K562 (cell line): Measurements from ENCODE around the gene DYNC1I2. TPM values are rescaled to one million over a fixed set of nuclear protein-coding genes. Genes with fewer than 3 reads are reported as not detected.

Experiments
- ATAC-seq: fragments of 200-7000 bp; cut with Tn5 transposase; 3 replicates; pipeline ENCODE4 v1.9.1; 2020; ENCODE audit warnings: moderate library complexity
- Bru-seq: library from RNA; stranded (reverse); fragments of 400-500 nt; gene quantifications from one replicate; lab custom pipeline; 2021; lab: Mats Ljungman, UMichigan
- BruChase-seq, 2 experiments: library from RNA; stranded (reverse); fragments of 400-500 nt; gene quantifications; one replicate each; lab custom pipeline; 2021; lab: Mats Ljungman, UMichigan
- BruUV-seq: library from RNA; stranded (reverse); fragments of 400-500 nt; replicated peaks from 2 replicates; lab custom pipeline; 2021; lab: Mats Ljungman, UMichigan
- CTCF ChIA-PET: fragments of 300-600 bp; formaldehyde crosslinking; extraction: SDS; loops from one replicate; lab custom pipeline; 2021; ENCODE audit warnings: low intra/inter-chr PET ratio; lab: Yijun Ruan, JAX
- POLR2A ChIA-PET: fragments of 300-600, 350-650 bp; sonication (Branson Sonifier 250); formaldehyde crosslinking; extraction: SDS; loops from one replicate; lab custom pipeline; 2021; ENCODE audit warnings: antibody characterized with exemption, inconsistent platforms; lab: Yijun Ruan, JAX
- DNase-seq, 4 experiments: peaks; one replicate each; pipeline versions ENCODE4 v3.0.0 to v3.0.0-alpha.2; 2011 to 2018; ENCODE audit warnings: low spot score in 3 of 4, mixed read lengths in 3 of 4; ENCODE audit errors: extremely low read depth in 1 of 4
- FAIRE-seq: peaks from 2 replicates; lab custom pipeline; 2011; peaks lifted over from hg19 to GRCh38; lab: Jason Lieb, UNC
- H2AFZ ChIP-seq: 2 replicates; pipeline ENCODE4 v1.6.0; 2011; ENCODE audit warnings: low read depth, low read length, control low read depth, inconsistent platforms
- H3K27ac ChIP-seq: fragments of 200-600 bp; 3 replicates; pipeline ENCODE4 v1.8.0; 2011; ENCODE audit warnings: low read depth, mild to moderate bottlenecking, control low read depth, inconsistent platforms, low read length, moderate library complexity, mixed read lengths; ENCODE audit errors: extremely low read depth
- H3K27me3 ChIP-seq, 2 experiments: fragments of 300-600 bp in 1 of 2; 2 replicates in 1 of 2; 3 replicates in 1 of 2; pipeline versions ENCODE4 v1.6.0 to v1.8.0; 2011; ENCODE audit warnings: inconsistent platforms in 2 of 2, low read length in 2 of 2, mild to moderate bottlenecking in 1 of 2, mixed read lengths in 1 of 2, moderate library complexity in 1 of 2; ENCODE audit not compliant: control insufficient read depth in 2 of 2, insufficient read depth in 2 of 2
- H3K36me3 ChIP-seq: fragments of 300-600 bp; 3 replicates; pipeline ENCODE4 v1.8.0; 2011; ENCODE audit warnings: mild to moderate bottlenecking, low read length, inconsistent platforms; ENCODE audit not compliant: control insufficient read depth, insufficient read depth
- H3K4me1 ChIP-seq, 2 experiments: fragments of 200-600 bp in 1 of 2; replicated peaks in 1 of 2; 2 replicates in 1 of 2; 3 replicates in 1 of 2; pipeline versions ENCODE4 v1.5.1 to v1.8.0; 2011; ENCODE audit warnings: inconsistent platforms in 2 of 2, low read length in 2 of 2, mild to moderate bottlenecking in 1 of 2, mixed read lengths in 1 of 2, moderate library complexity in 1 of 2; ENCODE audit not compliant: control insufficient read depth in 2 of 2, insufficient read depth in 2 of 2
- H3K4me2 ChIP-seq: 2 replicates; pipeline ENCODE4 v1.6.1; 2011; ENCODE audit warnings: low read length, control low read depth, inconsistent platforms, mixed read lengths; ENCODE audit not compliant: insufficient read depth
- H3K4me3 ChIP-seq: fragments of 200-600 bp; sonication (generic), shearing (Covaris generic); 2 replicates; pipeline ENCODE4 v1.5.1; 2016; ENCODE audit warnings: control low read depth, inconsistent platforms
- H3K79me2 ChIP-seq: fragments of 200-600 bp; 3 replicates; pipeline ENCODE4 v1.8.0; 2011; ENCODE audit warnings: low read length, inconsistent platforms; ENCODE audit not compliant: control insufficient read depth, insufficient read depth
- H3K9ac ChIP-seq, 2 experiments: 2 replicates each; pipeline versions ENCODE4 v1.6.0 to v1.6.1; 2011; ENCODE audit warnings: low read depth in 2 of 2, low read length in 2 of 2, control low read depth in 1 of 2, inconsistent platforms in 1 of 2, mild to moderate bottlenecking in 1 of 2, mixed read lengths in 1 of 2; ENCODE audit not compliant: insufficient read depth in 1 of 2
- H3K9me1 ChIP-seq: one replicate; pipeline ENCODE4 v1.6.0; 2011; ENCODE audit warnings: inconsistent platforms, mild to moderate bottlenecking, low read length, moderate library complexity; ENCODE audit not compliant: control insufficient read depth, insufficient read depth
- H3K9me3 ChIP-seq: replicated peaks from 2 replicates; pipeline ENCODE4 v1.5.1; 2011; ENCODE audit warnings: low read depth, low read length, inconsistent platforms; ENCODE audit not compliant: control insufficient read depth, insufficient read depth
- H4K20me1 ChIP-seq: replicated peaks from 2 replicates; pipeline ENCODE4 v1.6.1; 2011; ENCODE audit warnings: low read length, inconsistent platforms, mixed read lengths; ENCODE audit not compliant: control insufficient read depth, insufficient read depth
- CEBPB ChIP-seq: fragments of 450-650 bp; IDR thresholded peaks from 2 replicates; pipeline ENCODE4 v1.6.1; 2016; ENCODE audit warnings: missing genetic modification characterization, missing compliant biosample characterization
- FOXA3 ChIP-seq, 2 experiments: fragments of 450-650 bp in 1 of 2; sonication (generic) in 1 of 2; formaldehyde crosslinking; IDR thresholded peaks in 1 of 2; conservative IDR thresholded peaks in 1 of 2; 2 replicates each; pipeline versions ENCODE4 v1.4.0 to v1.8.0; 2020 to 2022; ENCODE audit warnings: mild to moderate bottlenecking in 2 of 2, missing genetic modification reagents in 1 of 2
- HDAC3 ChIP-seq: fragments of 450-650 bp; IDR thresholded peaks from 2 replicates; pipeline ENCODE4 v1.6.1; 2018; ENCODE audit warnings: borderline replicate concordance, mild to moderate bottlenecking, moderate library complexity; ENCODE audit not compliant: partially characterized antibody
- HDAC8 ChIP-seq: fragments of 450-650 bp; IDR thresholded peaks from 2 replicates; pipeline ENCODE4 v1.6.1; 2016; ENCODE audit warnings: mild to moderate bottlenecking, missing genetic modification characterization, moderate library complexity, missing compliant biosample characterization
- HLTF ChIP-seq: fragments of 450-650 bp; IDR thresholded peaks from 2 replicates; pipeline ENCODE4 v1.6.1; 2016
- LARP7 ChIP-seq: fragments of 450-650 bp; IDR thresholded peaks from 2 replicates; pipeline ENCODE4 v1.6.1; 2016
- MTA3 ChIP-seq: fragments of 450-650 bp; formaldehyde crosslinking; IDR thresholded peaks from 2 replicates; pipeline ENCODE4 v1.6.1; 2017; ENCODE audit warnings: mild to moderate bottlenecking, borderline replicate concordance
- SMARCA5 ChIP-seq: fragments of 450-650 bp; IDR thresholded peaks from 2 replicates; pipeline ENCODE4 v1.6.1; 2016
- U2AF2 ChIP-seq: fragments of 200-400 bp; formaldehyde crosslinking; optimal IDR thresholded peaks from 2 replicates; pipeline ENCODE3; 2017; ENCODE audit warnings: low read depth, mild to moderate bottlenecking, low read length
- ZNF395 ChIP-seq: fragments of 200-800 bp; sonication (Bioruptor generic); IDR thresholded peaks from 2 replicates; pipeline ENCODE4 v1.6.1; 2017; ENCODE audit warnings: missing genetic modification characterization, missing compliant biosample characterization
- ZNF57 ChIP-seq: fragments of 450-650 bp; formaldehyde crosslinking; IDR thresholded peaks from 2 replicates; pipeline ENCODE4 v1.4.0; 2020; ENCODE audit warnings: mild to moderate bottlenecking, moderate library complexity
- WGBS: fragments of 100-300 bp; shearing (Covaris generic); methylation state at CpG from one replicate; pipeline ENCODE4 v1.1.6; 2016; ENCODE audit warnings: low coverage, mixed read lengths; ENCODE audit not compliant: insufficient coverage; ENCODE audit errors: missing lambda C conversion rate; 5-methylcytosine and 5-hydroxymethylcytosine counted together
- in situ Hi-C: fragments of 300-500 bp; cut with MboI; formaldehyde crosslinking; loops from 4 replicates; pipeline ENCODE4 v1.15.0; 2018; ENCODE audit warnings: inconsistent platforms, mixed read lengths
- intact Hi-C: fragments of 100-400 bp; cut with micrococcal nuclease; formaldehyde crosslinking; loops from 2 replicates; pipeline ENCODE4 v1.14.2; 2022
- long read RNA-seq, 3 experiments: library from polyadenylated mRNA in 2 of 3; library from RNA in 1 of 3; unstranded in 2 of 3; stranded (forward) in 1 of 3; transcript quantifications; one replicate each; pipeline ENCODE4 v2.0.0, GENCODE V29; 2019 to 2022
- polyA minus RNA-seq, 3 experiments: library from RNA; depleted of rRNA, polyadenylated mRNA; stranded (reverse); fragments of >200 nt; gene quantifications; 2 replicates each; pipeline ENCODE4 v1.2.3, GENCODE V29; 2011
- polyA plus RNA-seq, 8 experiments: library from polyadenylated mRNA; depleted of rRNA in 4 of 8; stranded (reverse) in 5 of 8; unstranded in 3 of 8; fragments of >200 nt; fragmentation: Nextera tagmentation in 2 of 8; fragmentation: Illumina TruSeq in 1 of 8; extraction: Ambion mirVana in 2 of 8; extraction: Trizol in 1 of 8; gene quantifications; 2 replicates each; pipeline versions ENCODE4 v1.2.1 to v1.2.3, GENCODE V29; 2011 to 2014; ENCODE audit warnings: inconsistent platforms in 1 of 8, missing spikeins in 1 of 8
- total RNA-seq, 7 experiments: library from RNA; depleted of rRNA in 6 of 7; stranded (reverse); fragments of >200 nt in 6 of 7; fragmentation: Illumina TruSeq in 2 of 7; extraction: Trizol in 2 of 7; gene quantifications; 2 replicates each; pipeline versions ENCODE4 v1.2.1 to v1.2.3, GENCODE V29; 2011 to 2021; ENCODE audit warnings: low replicate concordance in 1 of 7

The DYNC1I2 gene
- 58.6 and 179 TPM in 2 replicates for total RNA-seq (2011; cell fraction: chromatin; rRNA removed; ENCODE audit: low replicate concordance)
- total RNA-seq (2011; cell fraction: nucleolus; rRNA removed) = 21.5 and 32.2 TPM in 2 replicates
- total RNA-seq (2011; cell fraction: nucleoplasm; rRNA removed) = 77.0 and 104 TPM in 2 replicates
- 62.8 and 66.3 TPM in 2 replicates for total RNA-seq (2014; rRNA removed)
- 100 and 115 TPM in 2 replicates for total RNA-seq (2014; rRNA removed; fragmentation: Illumina TruSeq; extraction: Trizol)
- total RNA-seq (2015; rRNA removed; fragmentation: Illumina TruSeq; extraction: Trizol) = 94.8 and 114 TPM in 2 replicates
- total RNA-seq (2021) = 72.3 and 75.6 TPM in 2 replicates
- polyA plus RNA-seq (2011; rRNA removed) = 148 and 204 TPM in 2 replicates
- 55.3 and 108 TPM in 2 replicates for polyA plus RNA-seq (2011; cell fraction: cytosol; rRNA removed)
- polyA plus RNA-seq (2011; cell fraction: nucleus; rRNA removed) = 34.0 and 59.2 TPM in 2 replicates
- polyA plus RNA-seq (2012) = 72.1 and 73.6 TPM in 2 replicates
- 110 and 132 TPM in 2 replicates for polyA plus RNA-seq (2014; fragmentation: Illumina TruSeq; extraction: Trizol)
- polyA plus RNA-seq (2014; fragmentation: Nextera tagmentation; extraction: Ambion mirVana) = 100 to 1,000 TPM in 1 of 2 experiments, 10 to 100 TPM in 1; 59.1 to 119 TPM
- polyA plus RNA-seq (2014; rRNA removed) = 83.2 and 87.1 TPM in 2 replicates
- 200 and 209 TPM in 2 replicates for polyA minus RNA-seq (2011; rRNA and poly(A)+ RNA removed)
- polyA minus RNA-seq (2011; cell fraction: cytosol; rRNA and poly(A)+ RNA removed) = 38.0 and 49.1 TPM in 2 replicates
- 45.2 and 79.6 TPM in 2 replicates for polyA minus RNA-seq (2011; cell fraction: nucleus; rRNA and poly(A)+ RNA removed)
- Bru-seq, nascent RNA = percentile 86 among the genes with signal in this experiment
- percentile 90 among the genes with signal in this experiment for BruChase-seq, experiment 1, labeled RNA remaining after a 2-hour chase
- percentile 89 among the genes with signal in this experiment for BruChase-seq, experiment 2, labeled RNA remaining after a 6-hour chase
- long read RNA-seq, experiment 1, transcript DYNC1I2-201 (16 exons, 2,589 nt) = major isoform, 90 of 277 reads
- long read RNA-seq, experiment 1, transcript DYNC1I2-203 (16 exons, 2,572 nt) = minor isoform, 58 of 277 reads
- long read RNA-seq, experiment 1, transcript DYNC1I2-223 (8 exons, 1,798 nt) = minor isoform, 8 of 277 reads
- long read RNA-seq, experiment 1, transcript DYNC1I2-225 (16 exons, 2,494 nt) = minor isoform, 5 of 277 reads
- long read RNA-seq, experiment 1, partial matches to known transcripts = 93 of 277 reads
- long read RNA-seq, experiment 1, other reads (novel, unspliced or antisense) = 22 of 277 reads
- long read RNA-seq, experiment 2, transcript DYNC1I2-203 (16 exons, 2,572 nt) = minor isoform, 9 of 54 reads
- long read RNA-seq, experiment 2, transcript DYNC1I2-201 (16 exons, 2,589 nt) = major isoform, 11 of 54 reads
- long read RNA-seq, experiment 2, partial matches to known transcripts = 17 of 54 reads
- long read RNA-seq, experiment 2, other reads (novel, unspliced or antisense) = 14 of 54 reads
- long read RNA-seq, experiment 3, transcript DYNC1I2-201 (16 exons, 2,589 nt) = major isoform, 14 of 36 reads
- long read RNA-seq, experiment 3, partial matches to known transcripts = 16 of 36 reads
- long read RNA-seq, experiment 3, other reads (novel, unspliced or antisense) = 1 of 36 reads

- H3K27ac ChIP-seq = peak within 1 kb of the TSS; percentile 88
- H3K4me3 ChIP-seq = peak within 1 kb of the TSS; percentile 77
- H3K4me2 ChIP-seq = peak within 1 kb of the TSS; percentile 95
- intact Hi-C loops (loop anchor here (5.0 kb wide), 1 partner anchor 90 kb away; no protein-coding TSS in a partner anchor), in situ Hi-C loops (no loop called here)
- no peaks in the 10 kb centered on the region for H3K9me1 ChIP-seq
- FAIRE-seq (peak; percentile 98), ATAC-seq (peak; percentile 96), DNase-seq (peak; percentile 87 to 97 (median 88))
- no peaks in the 10 kb centered on the region for H3K27me3 ChIP-seq
- peak within 1 kb of the TSS; percentile 94 for H2AFZ ChIP-seq
- H3K79me2 ChIP-seq = peaks cover 45% of the 10 kb centered on the region
- peaks cover 0 to 8% of the 10 kb centered on the region in 2 experiments; a peak in 3 of 5 replicates for H3K4me1 ChIP-seq
- H3K9me3 ChIP-seq = no peaks in the 10 kb centered on the region
- CTCF ChIA-PET = no interaction called here
- H3K9ac ChIP-seq = peak within 1 kb of the TSS; percentile 86 to 93
- POLR2A ChIA-PET = interaction anchor here (0.6 to 3.4 kb wide), 12 partner anchors 11 to 637 kb away, joined by 3 to 43 read pairs (median 3); partner anchors contain the start of gene DLX1
- TSS peak; percentile 71 for BruUV-seq
- no peaks in the 10 kb centered on the region for H4K20me1 ChIP-seq
- WGBS = under 1% methylated on average over 51 of the region's 51 CpGs
- peaks cover 23% of the 10 kb centered on the region; the same call in 2 of the 3 replicates for H3K36me3 ChIP-seq
- TF ChIP-seq LARP7 (peak; percentile 66; the same call in 1 of the 2 replicates), SMARCA5 (no peak), ZNF395 (peak; percentile 90; the same call in 1 of the 2 replicates), ZNF57 (CRISPR knock-in tag) (no peak), CEBPB (tag) (no peak), HDAC8 (tag) (no peak), HDAC3 (no peak), HLTF (0 out of 2 replicates have a peak, but pooled peaks have one; percentile 72), MTA3 (peak; percentile 99), FOXA3 (CRISPR knock-in tag; conservative IDR thresholded peaks at IDR 0.05 in 1 of 2, IDR thresholded peaks at IDR 0.05 in 1 of 2) (peak; percentile 37; a peak in 1 of 4 replicates), U2AF2 (no peak)
These were observed at the start of gene DYNC1I2 for GRCh38 chr2:171687287-171688128. Gene DYNC1I2, plus strand, starts transcription at chr2:171687469. Its CDS starts 2,687 bp downstream, at chr2:171690156.
